Fibroblast of peridontal ligament (primary cell): ENCODE data around the gene PPFIBP2.
A peak's percentile ranks its signal among the peaks of the same experiment; 100 is the strongest.

Experiments
- DNase-seq: peaks from one replicate; pipeline ENCODE4 v3.0.0-alpha.2; 2010; ENCODE audit errors: extremely low read depth

PPFIBP2 gene

GRCh38 chr11:7551571-7551970 lies 37.8 kb downstream of the PPFIBP2 start:
- DNase-seq: peak; percentile 79

- DNase-seq: no peak
Measured at GRCh38 chr11:7552666-7553065, 38.9 kb downstream of the PPFIBP2 start.

- no peak for DNase-seq
Measured at GRCh38 chr11:7555052-7555699, 41.4 kb downstream of the PPFIBP2 start.

GRCh38 chr11:7558046-7558445 lies 44.2 kb downstream of the PPFIBP2 start:
- no peak for DNase-seq

GRCh38 chr11:7559398-7560283 lies 45.8 kb downstream of the PPFIBP2 start:
- no peak for DNase-seq

- DNase-seq: no peak
Measured at GRCh38 chr11:7561562-7561961, 47.8 kb downstream of the PPFIBP2 start.

- peak; percentile 82 for DNase-seq
Measured at GRCh38 chr11:7563281-7563680, 49.5 kb downstream of the PPFIBP2 start.

- no peak for DNase-seq
Measured at GRCh38 chr11:7564803-7565202, 51.0 kb downstream of the PPFIBP2 start.

GRCh38 chr11:7567311-7567710 lies 53.5 kb downstream of the PPFIBP2 start:
- DNase-seq: no peak

- DNase-seq: no peak
Measured at GRCh38 chr11:7569044-7569443, 55.2 kb downstream of the PPFIBP2 start.

GRCh38 chr11:7570241-7570640 lies 56.4 kb downstream of the PPFIBP2 start:
- DNase-seq: no peak

GRCh38 chr11:7570938-7571521 lies 57.2 kb downstream of the PPFIBP2 start:
- DNase-seq: no peak

- DNase-seq: peak; percentile 79
Measured at GRCh38 chr11:7571640-7572000, 57.8 kb downstream of the PPFIBP2 start.

GRCh38 chr11:7572001-7572712 lies 58.4 kb downstream of the PPFIBP2 start:
- peak; percentile 33 for DNase-seq

- peak; percentile 35 for DNase-seq
Measured at GRCh38 chr11:7573193-7573557, 59.4 kb downstream of the PPFIBP2 start.

GRCh38 chr11:7573558-7574296 lies 59.9 kb downstream of the PPFIBP2 start:
- no peak for DNase-seq

GRCh38 chr11:7574491-7575130 lies 60.8 kb downstream of the PPFIBP2 start:
- no peak for DNase-seq

GRCh38 chr11:7575841-7576725 lies 62.3 kb downstream of the PPFIBP2 start:
- DNase-seq: no peak

- peak; percentile 64 for DNase-seq
Measured at GRCh38 chr11:7576726-7577290, 63.0 kb downstream of the PPFIBP2 start.
